Measurements from ENCODE around the gene PRTN3.

DNA sequence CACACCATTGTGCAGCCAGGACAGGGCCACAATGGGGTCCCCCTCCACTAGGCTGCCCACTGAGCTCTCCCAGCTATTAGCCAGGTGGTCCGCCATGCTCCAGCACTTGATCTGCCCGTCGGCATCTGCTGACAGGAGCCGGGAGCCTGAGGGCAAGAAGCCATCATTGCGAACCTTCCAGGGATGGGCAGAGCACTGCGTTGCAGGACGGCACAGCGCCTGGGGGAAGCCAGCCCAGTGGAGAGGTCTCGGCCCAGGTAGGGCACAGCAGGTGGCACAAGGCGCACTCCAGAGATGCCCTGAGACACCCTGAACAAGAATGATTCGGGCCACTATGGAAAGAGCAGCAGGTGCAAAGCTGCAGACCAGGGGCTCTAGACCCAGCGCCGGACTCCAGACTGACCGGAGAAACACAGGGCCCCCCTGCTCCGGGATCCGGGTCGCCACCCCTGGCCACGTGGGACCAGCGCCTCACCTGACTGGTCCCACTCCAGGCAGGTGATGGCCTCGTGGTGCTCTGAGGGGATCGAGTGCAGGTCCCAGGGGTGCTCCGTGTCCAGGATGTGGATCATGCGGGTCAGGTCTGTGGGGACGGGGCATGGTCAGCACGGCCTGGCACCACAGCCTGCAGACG is 49.0 kb downstream of the PRTN3 start:
- TF ChIP-seq POLR2A (IDR thresholded peaks at IDR 0.05; ENCODE audit: low read length) (no peak), GATA1 (IDR thresholded peaks at IDR 0.05; ENCODE audit: low read depth, low read length) (no peak)

All from erythroblast (primary cell).